HS-27A (cell line): Measurements from ENCODE around the gene NDRG2.

Source experiments
- DNase-seq: peaks from one replicate; pipeline ENCODE4 v3.0.0-alpha.2; 2012; ENCODE audit warnings: low read depth, missing footprints

The NDRG2 gene

DNA sequence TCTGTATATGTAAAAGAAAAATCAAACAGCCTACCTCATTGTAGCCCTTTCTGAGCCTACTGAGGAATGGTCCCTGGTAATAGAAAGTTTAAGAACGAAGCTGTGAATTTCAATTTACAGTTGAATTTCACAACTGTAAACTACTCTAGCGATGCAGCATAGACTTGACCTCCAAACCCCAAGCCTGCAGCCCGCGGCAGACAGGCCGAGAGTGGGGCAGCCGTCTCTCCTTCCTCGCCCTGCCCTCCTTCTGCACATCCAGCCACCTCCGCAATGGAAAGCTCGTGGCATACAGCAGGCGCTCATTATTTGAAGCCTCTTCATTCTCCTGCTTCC is 54.2 kb downstream of the NDRG2 start:
- no peak for DNase-seq

DNA sequence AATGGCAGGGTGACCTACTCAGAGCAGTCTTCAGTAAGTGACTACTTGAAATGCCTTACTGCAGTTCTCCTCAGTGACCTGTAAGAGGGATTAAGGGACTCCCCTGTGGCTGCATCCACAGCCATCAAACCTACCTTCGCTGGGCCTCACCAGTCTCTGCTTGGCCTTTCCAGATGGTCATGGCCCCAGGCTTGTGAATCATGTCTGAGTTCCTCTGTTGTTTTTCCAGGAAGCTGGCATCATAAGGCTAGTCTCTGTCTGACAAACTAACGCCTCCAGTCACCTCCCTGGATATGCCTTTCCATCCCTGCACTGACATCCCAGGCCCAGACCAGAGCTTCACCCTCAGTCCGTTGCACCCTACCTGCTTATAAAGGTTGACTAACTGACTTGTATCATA is 55.5 kb downstream of the NDRG2 start:
- no peak for DNase-seq
